Osteoblast (primary cell): ENCODE measurements around the gene OR1K1. TPM values are rescaled to one million over a fixed set of nuclear protein-coding genes. Genes with fewer than 3 reads are reported as not detected.

Experiments
- DNase-seq: peaks from one replicate; pipeline ENCODE4 v3.0.0; 2011; ENCODE audit warnings: low spot score, mixed read lengths; ENCODE audit not compliant: insufficient read length; ENCODE audit errors: missing footprints
- H2AFZ ChIP-seq: 2 replicates; pipeline ENCODE4 v1.6.0; 2011; ENCODE audit warnings: mild to moderate bottlenecking, low read length
- H3K27ac ChIP-seq: 2 replicates; pipeline ENCODE4 v1.5.1; 2011; ENCODE audit warnings: mild to moderate bottlenecking, low read depth, low read length, moderate library complexity
- H3K27me3 ChIP-seq: 2 replicates; pipeline ENCODE4 v1.6.0; 2012; ENCODE audit warnings: mild to moderate bottlenecking, control low read depth, inconsistent platforms, low read length, moderate library complexity; ENCODE audit not compliant: insufficient read depth
- H3K36me3 ChIP-seq: 2 replicates; pipeline ENCODE4 v1.5.1; 2011; ENCODE audit warnings: mild to moderate bottlenecking, low read length, control low read depth, moderate library complexity; ENCODE audit not compliant: insufficient read depth
- H3K4me1 ChIP-seq: 2 replicates; pipeline ENCODE4 v1.5.1; 2011; ENCODE audit warnings: mild to moderate bottlenecking, low read length, control low read depth, moderate library complexity; ENCODE audit not compliant: insufficient read depth
- H3K4me2 ChIP-seq: 2 replicates; pipeline ENCODE4 v1.6.0; 2011; ENCODE audit warnings: mild to moderate bottlenecking, low read length; ENCODE audit not compliant: insufficient read depth
- H3K4me3 ChIP-seq: fragments of 200-600 bp; sonication (generic); 3 replicates; pipeline ENCODE4 v1.5.1; 2012; ENCODE audit warnings: mild to moderate bottlenecking, low read length, inconsistent platforms; ENCODE audit not compliant: insufficient read depth
- H3K79me2 ChIP-seq: 2 replicates; pipeline ENCODE4 v1.6.0; 2012; ENCODE audit warnings: mild to moderate bottlenecking, low read length, control low read depth, inconsistent platforms; ENCODE audit not compliant: insufficient read depth
- H3K9me3 ChIP-seq: 2 replicates; pipeline ENCODE4 v1.5.1; 2011; ENCODE audit warnings: low read depth, low read length, control low read depth
- H4K20me1 ChIP-seq: 2 replicates; pipeline ENCODE4 v1.6.0; 2012; ENCODE audit warnings: mild to moderate bottlenecking, low read length, control low read depth; ENCODE audit not compliant: insufficient read depth
- total RNA-seq: library from RNA; depleted of rRNA; stranded (reverse); fragments of >200 nt; gene quantifications from 2 replicates; pipeline ENCODE4 v1.2.3, GENCODE V29; 2012
- TF ChIP-seq, protein P1 (sequence below): IDR thresholded peaks from 2 replicates; pipeline ENCODE4 v1.5.1; 2011; ENCODE audit warnings: mild to moderate bottlenecking, low read depth, low read length, moderate library complexity; ENCODE audit errors: extremely low read depth

Gene OR1K1
- total RNA-seq, 1 donor: not detected

DNA sequence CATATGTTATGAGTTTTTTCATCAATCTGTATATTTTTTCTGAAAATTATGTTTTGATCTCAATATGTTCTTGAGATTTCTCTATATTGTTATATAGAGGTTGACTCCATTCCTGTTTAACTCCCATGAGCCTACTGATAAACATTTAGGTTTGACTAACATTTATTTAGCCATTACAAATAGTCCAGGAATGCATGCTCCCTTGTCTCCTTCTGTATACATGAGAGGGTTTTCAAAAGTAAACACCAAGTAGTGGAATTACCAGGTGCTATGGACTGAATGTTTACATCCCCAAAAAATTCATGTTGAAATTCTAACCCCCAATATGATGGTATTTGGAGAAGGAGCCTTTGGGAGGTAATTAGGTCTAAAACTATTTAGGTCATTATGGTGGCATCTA lies 14.7 kb upstream of the OR1K1 start:
- H3K27ac ChIP-seq: no peak overlapping the region
- TF ChIP-seq, protein P1, sequence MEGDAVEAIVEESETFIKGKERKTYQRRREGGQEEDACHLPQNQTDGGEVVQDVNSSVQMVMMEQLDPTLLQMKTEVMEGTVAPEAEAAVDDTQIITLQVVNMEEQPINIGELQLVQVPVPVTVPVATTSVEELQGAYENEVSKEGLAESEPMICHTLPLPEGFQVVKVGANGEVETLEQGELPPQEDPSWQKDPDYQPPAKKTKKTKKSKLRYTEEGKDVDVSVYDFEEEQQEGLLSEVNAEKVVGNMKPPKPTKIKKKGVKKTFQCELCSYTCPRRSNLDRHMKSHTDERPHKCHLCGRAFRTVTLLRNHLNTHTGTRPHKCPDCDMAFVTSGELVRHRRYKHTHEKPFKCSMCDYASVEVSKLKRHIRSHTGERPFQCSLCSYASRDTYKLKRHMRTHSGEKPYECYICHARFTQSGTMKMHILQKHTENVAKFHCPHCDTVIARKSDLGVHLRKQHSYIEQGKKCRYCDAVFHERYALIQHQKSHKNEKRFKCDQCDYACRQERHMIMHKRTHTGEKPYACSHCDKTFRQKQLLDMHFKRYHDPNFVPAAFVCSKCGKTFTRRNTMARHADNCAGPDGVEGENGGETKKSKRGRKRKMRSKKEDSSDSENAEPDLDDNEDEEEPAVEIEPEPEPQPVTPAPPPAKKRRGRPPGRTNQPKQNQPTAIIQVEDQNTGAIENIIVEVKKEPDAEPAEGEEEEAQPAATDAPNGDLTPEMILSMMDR: no peak

DNA sequence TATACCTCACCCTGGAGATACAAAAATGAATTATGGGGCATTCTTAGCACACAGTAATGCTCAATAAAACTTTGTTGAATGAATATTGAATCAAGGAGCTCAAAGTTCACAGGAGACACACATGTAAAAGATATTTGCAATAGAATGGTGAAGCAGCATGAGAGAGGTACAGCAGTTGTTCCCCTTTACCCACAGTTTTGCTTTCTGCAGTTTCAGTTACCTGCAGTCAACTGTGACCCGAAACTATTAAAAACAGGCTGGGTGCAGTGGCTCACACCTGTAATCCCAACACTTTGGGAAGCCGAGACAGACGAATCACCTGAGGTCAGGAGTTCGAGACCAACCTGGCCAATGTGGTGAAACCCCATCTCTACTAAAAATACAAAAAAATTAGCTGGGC lies 13.6 kb upstream of the OR1K1 start:
- H3K9me3 ChIP-seq: no peaks in the 10 kb centered on the region
- H3K4me2 ChIP-seq: no peak overlapping the region
- peaks cover 3% of the 10 kb centered on the region for H3K27me3 ChIP-seq
- H3K36me3 ChIP-seq: no peaks in the 10 kb centered on the region
- no peaks in the 10 kb centered on the region for H4K20me1 ChIP-seq
- no peak for DNase-seq
- H2AFZ ChIP-seq: no peak overlapping the region
- no peak overlapping the region for H3K4me3 ChIP-seq
- H3K4me1 ChIP-seq: no peaks in the 10 kb centered on the region
- TF ChIP-seq, protein P1: no peak
- H3K27ac ChIP-seq: no peak overlapping the region
- no peaks in the 10 kb centered on the region for H3K79me2 ChIP-seq

More for the DNA sequence above, 14.7 kb upstream of the OR1K1 start:
- no peaks in the 10 kb centered on the region for H3K36me3 ChIP-seq
- no peak overlapping the region for H3K4me2 ChIP-seq
- H3K4me1 ChIP-seq: no peaks in the 10 kb centered on the region
- DNase-seq: no peak
- no peaks in the 10 kb centered on the region for H4K20me1 ChIP-seq
- no peaks in the 10 kb centered on the region for H3K9me3 ChIP-seq
- H3K4me3 ChIP-seq: no peak overlapping the region
- no peak overlapping the region for H2AFZ ChIP-seq
- peaks cover 3% of the 10 kb centered on the region for H3K27me3 ChIP-seq
- no peaks in the 10 kb centered on the region for H3K79me2 ChIP-seq

DNA sequence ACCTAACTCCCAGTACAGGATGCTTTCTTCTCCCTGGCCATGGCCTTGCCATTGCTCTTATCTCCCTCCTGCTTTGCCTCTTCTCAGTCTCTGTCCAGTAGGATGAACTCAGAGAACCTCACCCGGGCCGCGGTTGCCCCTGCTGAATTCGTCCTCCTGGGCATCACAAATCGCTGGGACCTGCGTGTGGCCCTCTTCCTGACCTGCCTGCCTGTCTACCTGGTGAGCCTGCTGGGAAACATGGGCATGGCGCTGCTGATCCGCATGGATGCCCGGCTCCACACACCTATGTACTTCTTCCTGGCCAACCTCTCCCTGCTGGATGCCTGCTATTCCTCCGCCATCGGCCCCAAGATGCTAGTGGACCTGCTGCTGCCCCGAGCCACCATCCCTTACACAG lies 11.1 kb upstream of the OR1K1 start, which contains the start of gene OR5C1:
TSS of gene OR5C1 (plus strand) at position 103 of the 400 bp plus-strand sequence. CDS start at position 103, 0 bp downstream.
- H2AFZ ChIP-seq: no peak within 1 kb of the TSS
- no peak within 1 kb of the TSS for H3K4me2 ChIP-seq
- no peaks in the 10 kb centered on the region for H3K9me3 ChIP-seq
- TF ChIP-seq, protein P1: no peak
- no peak within 1 kb of the TSS for H3K4me3 ChIP-seq
- no peak for DNase-seq
- H3K79me2 ChIP-seq: no peaks in the 10 kb centered on the region
- H3K36me3 ChIP-seq: no peaks in the 10 kb centered on the region
- H4K20me1 ChIP-seq: no peaks in the 10 kb centered on the region
- no peaks in the 10 kb centered on the region for H3K4me1 ChIP-seq
- no peak within 1 kb of the TSS for H3K27ac ChIP-seq
- H3K27me3 ChIP-seq: peaks cover 3% of the 10 kb centered on the region

DNA sequence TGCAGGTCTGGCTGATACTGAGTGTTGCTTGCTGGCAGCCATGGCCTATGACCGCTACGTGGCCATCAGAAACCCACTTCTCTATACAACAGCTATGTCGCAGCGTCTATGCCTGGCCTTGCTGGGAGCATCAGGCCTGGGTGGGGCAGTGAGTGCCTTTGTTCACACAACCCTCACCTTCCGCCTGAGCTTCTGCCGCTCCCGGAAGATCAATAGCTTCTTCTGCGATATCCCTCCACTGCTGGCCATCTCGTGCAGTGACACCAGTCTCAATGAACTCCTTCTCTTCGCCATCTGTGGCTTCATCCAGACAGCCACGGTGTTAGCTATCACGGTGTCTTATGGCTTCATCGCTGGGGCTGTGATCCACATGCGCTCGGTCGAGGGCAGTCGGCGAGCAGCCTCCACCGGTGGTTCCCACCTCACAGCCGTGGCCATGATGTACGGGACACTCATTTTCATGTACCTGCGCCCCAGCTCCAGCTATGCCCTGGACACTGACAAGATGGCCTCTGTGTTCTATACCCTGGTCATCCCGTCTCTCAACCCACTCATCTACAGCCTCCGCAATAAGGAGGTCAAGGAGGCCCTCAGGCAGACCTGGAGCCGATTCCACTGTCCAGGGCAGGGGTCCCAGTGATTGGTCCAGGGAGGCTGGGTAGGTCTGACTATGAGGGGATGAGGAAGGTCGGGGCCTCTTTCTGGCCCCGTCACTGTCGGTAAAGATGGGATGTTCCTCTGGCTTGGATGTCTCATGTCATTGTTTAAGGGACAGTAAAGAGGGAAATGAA lies 10.5 kb upstream of the OR1K1 start:
- no peaks in the 10 kb centered on the region for H3K36me3 ChIP-seq
- H3K9me3 ChIP-seq: no peaks in the 10 kb centered on the region
- DNase-seq: no peak
- no peak overlapping the region for H3K4me2 ChIP-seq
- no peak overlapping the region for H2AFZ ChIP-seq
- H3K4me3 ChIP-seq: no peak overlapping the region
- H3K27ac ChIP-seq: no peak overlapping the region
- peaks cover 3% of the 10 kb centered on the region for H3K27me3 ChIP-seq
- no peaks in the 10 kb centered on the region for H4K20me1 ChIP-seq
- H3K79me2 ChIP-seq: no peaks in the 10 kb centered on the region
- TF ChIP-seq, protein P1: no peak
- H3K4me1 ChIP-seq: no peaks in the 10 kb centered on the region
